Aorta (tissue), 5 donors: Measurements from ENCODE around the gene CYBA. TPM values are rescaled to one million over a fixed set of nuclear protein-coding genes. Genes with fewer than 3 reads are reported as not detected.

Experiments
- ATAC-seq: fragments of 200-7000 bp; cut with Tn5 transposase; one replicate; pipeline ENCODE4 v1.9.1; 2022; ENCODE audit warnings: moderate library complexity; ENCODE audit not compliant: low FRiP score
- DNase-seq, 2 donors: peaks; one replicate each; pipeline ENCODE4 v3.0.0-alpha.2; 2020
- H3K27ac ChIP-seq, 2 donors: one replicate each; pipeline ENCODE4 v1.5.1; 2013; ENCODE audit warnings: low read length in 2 of 2, mild to moderate bottlenecking in 2 of 2, moderate library complexity in 2 of 2, control low read depth in 1 of 2, inconsistent platforms in 1 of 2, low read depth in 1 of 2
- H3K27me3 ChIP-seq, 2 donors: one replicate each; pipeline ENCODE4 v1.6.1; 2013; ENCODE audit warnings: control low read depth in 1 of 2, low read length in 1 of 2, mild to moderate bottlenecking in 1 of 2, moderate library complexity in 1 of 2; ENCODE audit not compliant: insufficient read depth in 2 of 2, control insufficient read depth in 1 of 2
- H3K36me3 ChIP-seq, 2 donors: one replicate each; pipeline ENCODE4 v1.6.1; 2013; ENCODE audit warnings: control low read depth in 1 of 2, low read length in 1 of 2, mild to moderate bottlenecking in 1 of 2; ENCODE audit not compliant: insufficient read depth in 2 of 2, control insufficient read depth in 1 of 2
- H3K4me1 ChIP-seq, 2 donors: one replicate each; pipeline ENCODE4 v1.6.1; 2013; ENCODE audit warnings: low read length in 2 of 2, control low read depth in 1 of 2, mild to moderate bottlenecking in 1 of 2, moderate library complexity in 1 of 2; ENCODE audit not compliant: insufficient read depth in 2 of 2, control insufficient read depth in 1 of 2
- H3K4me3 ChIP-seq, 2 donors: one replicate each; pipeline ENCODE4 v1.5.1; 2013; ENCODE audit warnings: low read length in 2 of 2, control low read depth in 1 of 2, mild to moderate bottlenecking in 1 of 2
- H3K9me3 ChIP-seq: one replicate; pipeline ENCODE4 v1.6.1; 2013; ENCODE audit warnings: mild to moderate bottlenecking, low read length; ENCODE audit not compliant: control insufficient read depth
- WGBS, 2 donors: extraction: QIAGEN DNeasy Blood & Tissue Kit; methylation state at CpG; one replicate each; pipeline ENCODE4 v1.1.7; 2013; 5-methylcytosine and 5-hydroxymethylcytosine counted together
- intact Hi-C, 2 donors: fragments of 100-400 bp; cut with DNase I; formaldehyde crosslinking; loops; one replicate each; pipeline versions ENCODE4 v1.14.2 to v1.15.0; 2022
- polyA plus RNA-seq, 2 donors: library from polyadenylated mRNA; stranded (reverse); fragments of 200-250 nt; gene quantifications; one replicate each; pipeline ENCODE4 v1.2.3, GENCODE V29; 2013
- total RNA-seq, 2 donors: library from RNA; stranded (reverse); fragmentation: NEBNext Ultra II Directional; extraction: Animal tissue kit (Norgen Biotek cat#: 25700); gene quantifications; one replicate each; pipeline ENCODE4 v1.2.1, GENCODE V29; 2021
- donor health status: healthy with polysubstance abuse.
- donor health status: Bipolar disorder and iron deficiency.
- donor health status: DM: no; HTN: no; CAD: no.
- donor health status: DM: no; HTN: no; CAD: no.
- donor health status: DM: yes; HTN: yes; CAD: no.

The CYBA gene
- total and polyA plus RNA-seq, 4 donors, result 79.2 to 148 (median 103) TPM

DNA sequence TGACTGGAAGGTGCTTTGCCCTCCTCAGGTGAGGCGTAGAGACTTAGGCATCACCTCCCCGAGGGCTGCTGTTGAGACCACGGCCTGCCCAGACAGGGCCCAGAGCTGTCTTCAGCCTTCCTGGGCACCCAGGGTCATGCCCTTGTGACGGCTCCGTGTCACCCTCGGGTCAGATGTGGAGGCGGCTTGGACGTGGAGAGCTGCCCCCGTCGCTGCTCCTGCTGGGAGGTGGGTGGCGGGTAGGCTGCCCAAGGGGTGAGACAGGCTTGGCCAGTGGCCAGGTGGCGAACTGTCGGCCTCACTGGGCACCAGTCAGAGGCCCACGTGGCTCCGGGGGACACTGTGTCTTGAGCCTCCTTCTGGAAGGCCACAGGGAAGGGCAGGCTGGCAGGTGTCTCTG lies 44.4 kb upstream of the CYBA start:
- WGBS, 2 donors, result 73 to 77% methylated on average over 15 of the region's 15 CpGs
- H3K4me3 ChIP-seq, result no peak overlapping the region
- intact Hi-C loops, result no loop called here
- H3K27ac ChIP-seq, result no peak overlapping the region
- DNase-seq (no peak), ATAC-seq (no peak)
- H3K36me3 ChIP-seq, result no peaks in the 10 kb centered on the region
- no peaks in the 10 kb centered on the region for H3K4me1 ChIP-seq
- H3K9me3 ChIP-seq, result no peaks in the 10 kb centered on the region
- H3K27me3 ChIP-seq, result no peaks in the 10 kb centered on the region

DNA sequence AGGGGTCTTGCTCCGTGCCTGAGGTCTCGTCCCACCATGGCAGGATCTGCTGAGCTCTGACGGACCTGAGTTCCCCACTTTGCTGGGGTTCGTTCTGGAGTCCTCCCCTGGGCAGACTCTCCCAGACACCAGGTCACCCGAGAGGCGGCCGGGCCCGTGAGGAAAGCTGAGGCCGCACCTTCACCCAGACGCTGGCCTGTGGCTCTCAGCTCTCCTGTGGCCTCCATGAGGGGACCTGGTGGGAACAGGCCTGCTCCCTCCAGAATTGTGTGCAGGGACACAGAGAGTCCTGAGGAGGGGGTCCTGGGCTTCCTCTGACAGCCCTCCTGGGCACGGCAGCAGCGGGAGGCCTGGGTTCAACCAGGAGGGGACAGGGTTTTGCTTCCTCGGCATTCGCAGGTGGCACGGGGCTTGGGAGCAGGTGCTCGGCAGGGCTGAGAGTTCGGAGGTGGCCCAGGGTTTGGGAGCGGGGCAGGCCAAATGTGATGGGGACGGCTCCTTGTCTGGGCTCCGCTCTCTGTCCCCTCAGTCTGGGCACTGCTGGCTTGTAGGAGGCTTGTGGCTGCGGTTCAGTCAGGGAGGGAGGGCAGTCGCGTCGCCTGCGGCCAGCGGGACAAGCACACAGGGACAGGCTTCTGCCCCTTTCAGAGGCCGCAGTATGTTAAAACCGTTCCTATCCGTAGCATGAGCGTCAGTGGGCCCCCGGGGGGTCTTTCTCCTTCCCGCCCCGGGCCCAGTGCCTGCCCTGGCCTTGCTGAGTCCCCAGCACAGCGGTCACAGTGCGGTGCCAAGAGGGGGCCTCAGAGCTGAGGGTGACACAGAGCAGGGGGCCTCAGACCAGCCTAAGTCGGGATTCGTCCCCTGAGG lies 43.6 kb upstream of the CYBA start:
- H3K27ac ChIP-seq, result no peak overlapping the region
- DNase-seq, result no peak
- H3K4me1 ChIP-seq, result no peaks in the 10 kb centered on the region
- intact Hi-C loops, result no loop called here
- 88% methylated on average over 33 to 37 of the region's 37 CpGs for WGBS, 2 donors
- H3K27me3 ChIP-seq, result no peaks in the 10 kb centered on the region
- H3K4me3 ChIP-seq, result no peak overlapping the region
- no peak for ATAC-seq
- no peaks in the 10 kb centered on the region for H3K36me3 ChIP-seq
- H3K9me3 ChIP-seq, result no peaks in the 10 kb centered on the region

DNA sequence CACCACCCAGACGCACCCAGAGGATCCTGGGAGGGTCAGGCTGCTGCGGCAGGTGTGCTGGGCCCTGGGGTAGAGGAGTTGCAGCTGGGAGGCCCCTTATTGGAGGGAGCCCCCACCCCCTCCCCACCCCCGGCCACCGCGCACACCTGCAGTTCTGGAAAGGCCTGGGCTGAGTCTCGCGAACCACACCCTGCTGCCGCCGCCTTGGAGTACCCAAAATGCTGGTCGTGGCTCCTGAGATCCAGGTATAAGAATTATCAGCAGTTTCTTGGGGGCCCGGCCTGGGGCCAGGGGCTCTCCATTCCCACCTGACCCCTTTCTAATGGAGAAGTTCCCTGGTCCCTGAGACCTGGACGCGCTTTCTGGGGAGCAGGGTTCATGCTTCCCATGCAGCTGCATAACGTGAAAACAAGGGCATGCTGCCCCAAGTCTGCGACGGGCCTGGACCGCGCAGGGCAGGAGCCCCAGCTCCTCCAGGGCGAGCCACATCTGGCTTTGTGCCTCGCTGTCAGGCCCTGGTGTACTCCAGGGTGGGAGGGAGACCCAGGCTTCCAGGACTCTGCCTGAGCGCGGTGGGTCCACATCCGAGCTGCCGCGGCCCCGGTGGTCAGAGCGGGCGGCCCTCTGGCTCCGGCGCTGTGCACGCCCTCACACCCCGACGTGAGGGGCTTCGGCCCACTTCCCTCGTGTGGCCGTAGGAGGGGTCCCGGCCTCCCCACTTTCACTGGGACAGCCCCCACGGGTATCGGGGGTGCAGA lies 42.7 kb upstream of the CYBA start:
- WGBS, 2 donors, result 90 to 91% methylated on average over 39 of the region's 39 CpGs
- no peaks in the 10 kb centered on the region for H3K36me3 ChIP-seq
- H3K4me3 ChIP-seq, result no peak overlapping the region
- no peaks in the 10 kb centered on the region for H3K27me3 ChIP-seq
- ATAC-seq (no peak), DNase-seq (no peak)
- intact Hi-C loops, result no loop called here
- no peak overlapping the region for H3K27ac ChIP-seq
- no peaks in the 10 kb centered on the region for H3K4me1 ChIP-seq
- H3K9me3 ChIP-seq, result no peaks in the 10 kb centered on the region

DNA sequence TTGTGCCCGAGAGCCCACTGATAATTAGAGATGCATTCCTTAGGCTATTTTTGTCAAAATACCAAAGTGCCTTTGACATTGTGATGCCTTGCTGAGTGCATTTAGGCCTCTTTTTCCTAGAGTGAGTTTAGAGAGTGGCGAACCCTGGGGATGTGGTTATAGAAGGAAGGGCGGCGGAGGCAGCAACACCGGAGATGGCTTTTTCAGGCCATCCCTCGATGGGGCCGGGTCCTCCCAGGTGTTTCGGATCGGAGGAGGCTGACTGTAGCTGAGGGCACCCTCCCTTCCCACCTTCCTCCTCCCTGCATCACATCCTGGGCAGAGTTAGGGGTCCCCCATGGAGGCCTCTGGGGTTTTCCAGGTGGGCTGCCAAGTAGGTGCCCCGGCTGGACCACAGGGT lies 42.0 kb upstream of the CYBA start:
- Histone ChIP-seq H3K9me3 (no peaks in the 10 kb centered on the region), H3K4me3 (no peak overlapping the region), H3K27ac (no peak overlapping the region), H3K27me3 (no peaks in the 10 kb centered on the region), H3K4me1 (no peaks in the 10 kb centered on the region), H3K36me3 (no peaks in the 10 kb centered on the region)
- 65 to 91% methylated on average over 10 of the region's 10 CpGs for WGBS, 2 donors
- ATAC-seq (no peak), DNase-seq (no peak)
- intact Hi-C loops, result no loop called here

DNA sequence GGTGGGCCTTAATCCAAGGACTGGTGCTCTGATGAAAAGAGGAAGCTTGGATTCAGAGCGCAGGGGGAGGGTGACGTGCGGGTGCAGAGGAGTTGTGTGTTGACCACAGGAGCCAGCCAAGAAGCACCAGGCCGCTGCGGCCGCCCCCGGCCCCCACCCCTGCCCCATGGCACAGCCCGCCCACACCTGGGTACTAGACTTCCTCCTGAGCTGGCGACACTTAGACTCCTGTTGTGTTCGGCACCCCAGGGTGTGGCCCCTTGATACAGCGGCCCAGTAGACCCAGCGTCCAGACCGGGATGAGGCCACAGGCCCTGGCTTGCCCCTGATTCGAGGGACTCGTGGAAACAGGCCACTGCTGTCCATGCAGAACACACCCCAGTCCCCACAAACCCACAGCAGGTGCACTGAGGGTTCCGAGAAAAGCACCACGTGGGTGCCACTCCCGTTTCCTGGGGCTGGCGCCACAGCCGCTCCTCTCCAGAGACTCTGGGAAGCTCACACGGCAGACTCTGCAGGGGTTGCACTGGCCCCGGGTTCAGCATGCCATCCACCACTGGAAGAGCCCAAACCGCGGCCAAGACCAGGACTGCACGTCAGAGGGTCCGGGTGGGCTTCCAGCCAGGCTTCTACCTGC lies 41.2 kb upstream of the CYBA start:
- Histone ChIP-seq H3K4me1 (no peaks in the 10 kb centered on the region), H3K4me3 (no peak overlapping the region), H3K27ac (no peak overlapping the region), H3K27me3 (no peaks in the 10 kb centered on the region), H3K9me3 (no peaks in the 10 kb centered on the region), H3K36me3 (no peaks in the 10 kb centered on the region)
- WGBS, 2 donors, result 84 to 89% methylated on average over 26 of the region's 26 CpGs
- no peak for ATAC-seq
- peak in 1 of 2 donors; percentile 82 for DNase-seq
- intact Hi-C loops, result no loop called here

DNA sequence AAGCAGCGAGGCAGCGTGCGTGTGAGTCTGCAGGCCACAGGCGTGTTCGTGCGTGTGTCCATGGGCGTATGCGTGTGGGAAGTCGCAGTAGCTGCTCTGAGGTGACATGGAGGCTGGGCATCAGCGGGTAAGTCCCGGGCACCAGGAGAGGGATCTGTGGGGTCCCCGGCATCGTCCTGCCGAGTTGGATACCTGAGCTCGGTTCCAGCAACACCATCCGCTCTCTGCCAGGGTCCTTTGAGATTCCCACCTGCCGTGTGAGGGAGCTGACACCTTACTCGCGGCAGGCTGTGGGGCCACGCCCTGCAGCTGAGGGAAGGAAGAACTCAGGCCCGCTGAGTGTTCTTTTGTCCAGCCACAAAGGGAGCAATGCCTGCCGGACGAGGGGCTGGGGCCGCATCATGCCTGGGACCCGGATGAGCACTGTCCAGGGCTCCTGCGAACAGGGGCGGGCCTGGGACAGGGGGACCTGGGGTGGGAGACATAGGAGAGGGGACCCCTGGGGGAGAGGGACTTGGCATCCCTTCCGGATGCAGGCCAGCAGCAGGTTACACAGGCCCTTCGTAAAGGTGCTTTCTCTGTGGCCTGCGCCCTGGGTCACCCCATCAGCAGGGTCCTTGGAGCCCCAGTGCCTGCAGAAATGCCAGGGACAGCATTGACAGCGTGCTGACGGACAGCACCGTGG lies 40.4 kb upstream of the CYBA start:
- intact Hi-C loops, result no loop called here
- Histone ChIP-seq H3K27me3 (no peaks in the 10 kb centered on the region), H3K4me3 (no peak overlapping the region), H3K27ac (no peak overlapping the region), H3K9me3 (no peaks in the 10 kb centered on the region), H3K4me1 (no peaks in the 10 kb centered on the region), H3K36me3 (no peaks in the 10 kb centered on the region)
- no peak for ATAC-seq
- 82 to 87% methylated on average over 33 of the region's 33 CpGs for WGBS, 2 donors
- DNase-seq, result no peak

DNA sequence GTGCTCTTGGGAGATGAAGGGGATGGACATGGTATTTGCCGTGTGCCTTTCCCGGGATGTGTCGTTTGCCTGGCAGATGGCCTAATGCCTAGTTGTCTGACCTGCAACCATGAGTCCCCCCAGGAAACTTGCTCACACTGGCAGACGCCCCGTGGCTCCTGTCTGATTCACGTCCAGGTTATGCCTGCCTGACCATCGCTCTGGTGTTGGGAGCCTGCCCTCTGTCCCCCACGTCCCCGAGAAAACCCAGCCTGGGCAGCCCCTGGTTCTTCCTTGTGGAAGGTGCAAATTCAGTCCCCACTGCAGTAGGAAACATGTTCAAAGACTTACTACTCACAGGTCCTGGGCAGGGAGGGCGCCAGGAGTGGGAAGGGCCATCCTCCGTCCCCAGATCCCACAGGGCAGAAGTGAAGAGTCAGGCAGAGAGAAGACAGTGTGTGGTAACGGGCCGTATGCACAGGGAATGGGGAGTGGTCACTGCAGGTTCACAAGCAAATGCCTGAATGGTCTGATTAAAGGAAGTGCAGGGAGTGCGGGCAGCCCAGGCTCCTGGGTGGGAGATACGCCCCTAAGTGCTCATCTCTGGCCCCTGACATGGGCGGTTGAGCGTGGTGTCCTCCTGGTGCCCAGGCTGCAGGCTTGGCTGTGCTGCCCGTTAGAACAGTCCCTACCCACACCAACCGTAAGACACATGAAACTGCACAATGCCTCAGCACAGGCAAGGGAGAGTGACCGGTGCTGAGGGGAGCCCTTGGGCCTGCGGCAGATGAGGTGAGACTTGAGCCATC lies 39.7 kb upstream of the CYBA start:
- ATAC-seq, result no peak
- no peak for DNase-seq
- Histone ChIP-seq H3K4me1 (no peaks in the 10 kb centered on the region), H3K36me3 (no peaks in the 10 kb centered on the region), H3K4me3 (no peak overlapping the region), H3K27me3 (no peaks in the 10 kb centered on the region), H3K27ac (no peak overlapping the region), H3K9me3 (no peaks in the 10 kb centered on the region)
- WGBS, 2 donors, result 78 to 79% methylated on average over 20 to 21 of the region's 21 CpGs
- intact Hi-C loops, result no loop called here
